ENCODE data around the gene VEGFB. TPM values are rescaled to one million over a fixed set of nuclear protein-coding genes. Genes with fewer than 3 reads are reported as not detected.

The VEGFB gene
- total RNA-seq, 2 experiments from 2014 or later, result 81.5 to 87.8 TPM

DNA sequence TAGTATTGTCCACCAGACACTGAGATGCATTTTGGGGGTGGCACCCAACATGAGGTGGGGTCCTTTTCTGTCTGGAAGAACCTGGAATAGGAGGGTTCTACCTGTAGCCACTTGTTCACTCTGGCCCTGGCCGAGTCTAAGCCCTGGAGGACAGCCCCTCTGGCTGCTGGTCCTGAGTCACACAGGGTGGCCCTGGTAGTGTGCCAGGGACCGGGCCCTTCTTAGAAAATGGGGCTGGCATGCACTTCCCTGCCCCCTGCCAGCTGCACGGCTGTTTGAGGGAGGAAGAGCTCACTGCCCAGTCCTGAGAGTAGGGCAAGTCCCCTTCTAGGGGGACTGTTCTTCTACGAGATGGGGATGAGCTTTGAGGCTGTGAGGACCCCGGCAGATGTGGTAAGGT is 19.1 kb downstream of the VEGFB start:
- POLR2A ChIA-PET, result interaction anchor here (0.7 kb wide), 1 partner anchor 15 kb away, joined by 3 read pairs; no protein-coding TSS in a partner anchor
- Mint-ChIP-seq H3K4me1 (ENCODE audit: low read depth) (peaks cover 33% of the 10 kb centered on the region), H3K4me3 (peak overlapping the region; percentile 18), H3K27me3 (ENCODE audit: low read depth) (no peaks in the 10 kb centered on the region), H3K9me3 (ENCODE audit: insufficient read depth) (no peaks in the 10 kb centered on the region), H3K27ac (no peak overlapping the region), H3K36me3 (ENCODE audit: low read depth) (peaks cover 7% of the 10 kb centered on the region)
- DNase-seq, result no peak
- ATAC-seq, result no peak
- CTCF ChIA-PET, result interaction anchor here (1.5 to 1.9 kb wide), 2 partner anchors 9 to 29 kb away, joined by 3 to 4 read pairs; no protein-coding TSS in a partner anchor

- Mint-ChIP-seq H3K36me3 (ENCODE audit: low read depth) (peaks cover 8% of the 10 kb centered on the region), H3K27me3 (ENCODE audit: low read depth) (no peaks in the 10 kb centered on the region), H3K4me3 (no peak overlapping the region), H3K9me3 (ENCODE audit: insufficient read depth) (no peaks in the 10 kb centered on the region), H3K4me1 (ENCODE audit: low read depth) (peaks cover 36% of the 10 kb centered on the region), H3K27ac (no peak overlapping the region)
- ChIA-PET POLR2A (interaction anchor here (0.7 to 1.2 kb wide), 2 partner anchors 15 kb away, joined by 3 to 5 read pairs; no protein-coding TSS in a partner anchor), CTCF (interaction anchor here (1.5 to 1.9 kb wide), 2 partner anchors 10 to 28 kb away, joined by 3 to 4 read pairs; no protein-coding TSS in a partner anchor)
- no peak for DNase-seq
- no peak for ATAC-seq
Observed at GRCh38 chr11:64254326-64254725, 19.9 kb downstream of the VEGFB start.

GRCh38 chr11:64255135-64256128 is 21.0 kb downstream of the VEGFB start:
- Mint-ChIP-seq H3K36me3 (ENCODE audit: low read depth) (peaks cover 15% of the 10 kb centered on the region), H3K27me3 (ENCODE audit: low read depth) (no peaks in the 10 kb centered on the region), H3K27ac (no peak overlapping the region), H3K4me3 (no peak overlapping the region), H3K9me3 (ENCODE audit: insufficient read depth) (no peaks in the 10 kb centered on the region), H3K4me1 (ENCODE audit: low read depth) (peaks cover 35% of the 10 kb centered on the region)
- no peak for ATAC-seq
- DNase-seq, result no peak
- CTCF ChIA-PET, result interaction anchor here (0.6 to 1.9 kb wide), 4 partner anchors 9 to 27 kb away, joined by 3 to 4 read pairs (median 4); partner anchors contain the start of gene PPP1R14B
- POLR2A ChIA-PET, result interaction anchor here (0.7 to 1.2 kb wide), 3 partner anchors 14 to 29 kb away, joined by 3 to 5 read pairs (median 3); partner anchors contain the start of genes NUDT22 and TRPT1

DNA sequence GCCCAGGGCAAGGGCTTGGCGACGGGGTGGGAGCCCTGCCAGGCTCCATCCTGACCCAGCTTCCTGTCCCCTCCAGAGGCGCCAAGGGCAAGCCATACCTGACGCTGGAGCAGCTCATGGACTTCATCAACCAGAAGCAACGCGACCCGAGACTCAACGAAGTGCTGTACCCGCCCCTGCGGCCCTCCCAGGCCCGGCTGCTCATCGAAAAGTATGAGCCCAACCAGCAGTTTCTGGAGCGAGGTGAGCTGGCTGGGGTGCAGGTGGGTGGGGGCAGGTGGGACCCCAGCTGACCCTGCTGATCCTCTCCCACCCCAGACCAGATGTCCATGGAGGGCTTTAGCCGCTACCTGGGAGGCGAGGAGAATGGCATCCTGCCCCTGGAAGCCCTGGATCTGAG is 21.9 kb downstream of the VEGFB start:
- peaks cover 28% of the 10 kb centered on the region for H3K4me1 Mint-ChIP-seq (ENCODE audit: low read depth)
- no peak for DNase-seq
- no peak for ATAC-seq
- no peak overlapping the region for H3K4me3 Mint-ChIP-seq
- POLR2A ChIA-PET, result interaction anchor here (0.7 to 1.0 kb wide), 2 partner anchors 13 to 30 kb away, joined by 3 to 4 read pairs; partner anchors contain the start of genes NUDT22 and TRPT1
- CTCF ChIA-PET, result interaction anchor here (1.3 kb wide), 1 partner anchor 13 kb away, joined by 4 read pairs; no protein-coding TSS in a partner anchor
- H3K27ac Mint-ChIP-seq, result no peak overlapping the region
- H3K36me3 Mint-ChIP-seq (ENCODE audit: low read depth), result peaks cover 15% of the 10 kb centered on the region
- H3K27me3 Mint-ChIP-seq (ENCODE audit: low read depth), result no peaks in the 10 kb centered on the region
- H3K9me3 Mint-ChIP-seq (ENCODE audit: insufficient read depth), result no peaks in the 10 kb centered on the region

DNA sequence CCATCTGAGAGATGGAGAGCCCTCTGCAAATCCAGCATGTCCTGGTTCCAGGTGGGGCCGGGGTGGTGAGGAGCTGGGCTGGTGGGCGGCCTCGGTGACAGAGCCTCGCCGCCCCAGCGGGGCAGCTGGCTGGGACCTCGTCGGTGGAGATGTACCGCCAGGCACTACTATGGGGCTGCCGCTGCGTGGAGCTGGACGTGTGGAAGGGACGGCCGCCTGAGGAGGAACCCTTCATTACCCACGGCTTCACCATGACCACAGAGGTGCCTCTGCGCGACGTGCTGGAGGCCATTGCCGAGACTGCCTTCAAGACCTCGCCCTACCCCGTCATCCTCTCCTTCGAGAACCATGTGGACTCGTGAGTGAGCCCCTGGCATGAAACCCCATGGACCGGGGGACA is 24.0 kb downstream of the VEGFB start:
- Mint-ChIP-seq H3K4me1 (ENCODE audit: low read depth) (peaks cover 15% of the 10 kb centered on the region), H3K9me3 (ENCODE audit: insufficient read depth) (no peaks in the 10 kb centered on the region), H3K4me3 (no peak overlapping the region), H3K36me3 (ENCODE audit: low read depth) (peaks cover 21% of the 10 kb centered on the region), H3K27ac (no peak overlapping the region), H3K27me3 (ENCODE audit: low read depth) (no peaks in the 10 kb centered on the region)
- ATAC-seq, result no peak
- ChIA-PET CTCF (interaction anchor here (1.2 kb wide), 1 partner anchor 12 kb away, joined by 4 read pairs; no protein-coding TSS in a partner anchor), POLR2A (interaction anchor here (0.6 to 1.5 kb wide), 3 partner anchors 11 to 34 kb away, joined by 3 to 8 read pairs (median 3); no protein-coding TSS in a partner anchor)
- DNase-seq, result no peak

DNA sequence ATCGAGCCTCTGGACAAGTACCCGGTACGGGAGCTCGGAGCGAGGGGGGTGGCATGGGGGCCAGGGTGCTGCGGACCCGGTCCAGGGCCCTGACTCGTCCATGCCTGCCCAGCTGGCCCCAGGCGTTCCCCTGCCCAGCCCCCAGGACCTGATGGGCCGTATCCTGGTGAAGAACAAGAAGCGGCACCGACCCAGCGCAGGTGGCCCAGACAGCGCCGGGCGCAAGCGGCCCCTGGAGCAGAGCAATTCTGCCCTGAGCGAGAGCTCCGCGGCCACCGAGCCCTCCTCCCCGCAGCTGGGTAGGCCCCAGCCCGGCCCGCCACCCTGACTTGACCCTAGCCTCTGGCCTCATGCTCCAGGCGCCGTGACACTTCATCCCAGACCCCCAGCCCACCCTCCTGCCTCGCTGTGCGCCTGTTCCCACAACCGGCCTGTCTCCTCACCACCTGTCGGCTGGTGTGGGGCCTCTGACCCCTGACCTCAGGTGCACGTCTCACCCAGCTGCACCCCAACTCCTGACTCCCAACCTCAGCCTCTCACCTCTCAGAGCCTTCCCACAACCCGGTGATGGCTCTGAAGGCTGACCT is 24.7 kb downstream of the VEGFB start:
- peaks cover 21% of the 10 kb centered on the region for H3K36me3 Mint-ChIP-seq (ENCODE audit: low read depth)
- ATAC-seq, result no peak
- peaks cover 8% of the 10 kb centered on the region for H3K4me1 Mint-ChIP-seq (ENCODE audit: low read depth)
- no peaks in the 10 kb centered on the region for H3K9me3 Mint-ChIP-seq (ENCODE audit: insufficient read depth)
- ChIA-PET CTCF (no interaction called here), POLR2A (interaction anchor here (1.2 to 1.5 kb wide), 2 partner anchors 10 to 14 kb away, joined by 4 to 8 read pairs; no protein-coding TSS in a partner anchor)
- H3K4me3 Mint-ChIP-seq, result no peak overlapping the region
- no peaks in the 10 kb centered on the region for H3K27me3 Mint-ChIP-seq (ENCODE audit: low read depth)
- H3K27ac Mint-ChIP-seq, result no peak overlapping the region
- DNase-seq, result no peak

DNA sequence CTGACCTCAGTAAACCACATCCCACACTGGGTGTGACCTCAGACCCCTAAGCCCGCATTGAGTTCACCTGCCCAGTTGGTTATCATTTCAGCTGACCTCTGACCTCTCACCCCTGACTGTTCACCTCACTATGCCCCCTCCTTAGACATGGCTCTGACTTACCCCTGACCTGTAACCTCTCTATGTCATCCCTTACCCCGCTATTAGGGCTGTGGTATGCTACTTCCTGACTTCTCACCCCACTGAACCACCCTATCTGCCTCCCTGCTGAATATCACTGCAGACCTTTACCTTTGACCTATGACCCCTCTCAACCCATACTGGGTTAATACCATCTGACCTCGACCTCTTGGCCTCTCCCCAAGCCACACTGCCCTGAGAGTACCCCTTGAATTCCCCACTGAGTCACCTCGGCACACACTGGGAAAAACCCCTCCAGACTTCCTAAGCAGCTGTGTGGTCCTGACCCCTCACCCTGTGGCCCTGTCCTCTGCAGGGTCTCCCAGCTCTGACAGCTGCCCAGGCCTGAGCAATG is 25.2 kb downstream of the VEGFB start:
- Mint-ChIP-seq H3K9me3 (ENCODE audit: insufficient read depth) (no peaks in the 10 kb centered on the region), H3K4me1 (ENCODE audit: low read depth) (peaks cover 7% of the 10 kb centered on the region), H3K27me3 (ENCODE audit: low read depth) (no peaks in the 10 kb centered on the region), H3K27ac (no peak overlapping the region), H3K36me3 (ENCODE audit: low read depth) (peaks cover 23% of the 10 kb centered on the region), H3K4me3 (no peak overlapping the region)
- CTCF ChIA-PET, result no interaction called here
- POLR2A ChIA-PET, result interaction anchor here (1.2 to 1.5 kb wide), 2 partner anchors 9 to 15 kb away, joined by 4 to 8 read pairs; no protein-coding TSS in a partner anchor
- ATAC-seq, result no peak
- DNase-seq, result no peak

DNA sequence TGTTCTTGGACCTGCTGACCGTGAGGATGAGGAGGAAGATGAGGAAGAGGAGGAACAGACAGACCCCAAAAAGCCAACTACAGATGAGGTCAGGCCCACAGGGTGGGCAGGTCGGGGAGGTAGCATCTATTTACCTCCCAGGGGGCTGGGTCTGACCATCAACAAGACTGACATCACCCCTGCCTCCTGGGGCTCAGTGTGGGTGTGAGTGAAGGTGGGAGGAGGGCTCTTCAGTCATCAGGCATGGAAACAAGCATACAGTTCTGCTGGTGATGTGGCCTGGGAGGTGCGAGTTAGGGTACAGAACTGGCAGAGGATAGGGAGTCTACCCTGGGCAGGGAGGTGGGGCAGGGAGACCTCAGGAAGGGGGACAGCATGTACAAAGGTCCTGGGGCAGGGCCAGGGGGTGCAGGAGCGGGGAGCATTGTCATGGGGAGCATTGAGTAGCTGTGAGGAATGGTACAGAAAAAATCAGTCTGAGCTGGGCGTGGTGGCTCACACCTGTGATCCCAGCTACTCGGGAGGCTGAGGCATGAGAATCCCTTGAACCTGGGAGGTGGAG is 25.8 kb downstream of the VEGFB start:
- ATAC-seq (no peak), DNase-seq (no peak)
- ChIA-PET POLR2A (no interaction called here), CTCF (no interaction called here)
- Mint-ChIP-seq H3K36me3 (ENCODE audit: low read depth) (peaks cover 23% of the 10 kb centered on the region), H3K4me1 (ENCODE audit: low read depth) (peaks cover 7% of the 10 kb centered on the region), H3K27ac (no peak overlapping the region), H3K4me3 (no peak overlapping the region), H3K9me3 (ENCODE audit: insufficient read depth) (no peaks in the 10 kb centered on the region), H3K27me3 (ENCODE audit: low read depth) (no peaks in the 10 kb centered on the region)

DNA sequence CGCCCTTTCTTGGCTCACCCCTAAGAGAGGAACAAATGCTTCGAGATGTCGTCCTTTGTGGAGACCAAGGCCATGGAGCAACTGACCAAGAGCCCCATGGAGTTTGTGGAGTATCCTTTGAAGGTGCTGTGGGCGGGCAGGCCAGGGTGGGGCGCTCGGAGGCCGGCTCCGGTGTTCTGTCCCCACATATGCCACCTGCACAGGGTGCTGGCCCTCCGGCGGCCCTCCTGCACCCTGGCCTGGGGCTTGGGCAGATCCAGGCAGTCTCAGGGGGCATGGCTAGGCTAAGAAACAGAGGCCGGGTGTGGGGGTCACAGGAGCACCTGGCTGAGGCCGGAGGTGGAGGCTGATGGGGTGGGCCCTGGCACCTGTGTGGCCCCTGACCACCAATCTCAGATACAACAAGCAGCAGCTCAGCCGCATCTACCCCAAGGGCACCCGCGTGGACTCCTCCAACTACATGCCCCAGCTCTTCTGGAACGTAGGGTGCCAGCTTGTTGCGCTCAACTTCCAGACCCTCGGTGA is 27.2 kb downstream of the VEGFB start:
- Mint-ChIP-seq H3K27ac (no peak overlapping the region), H3K36me3 (ENCODE audit: low read depth) (peaks cover 20% of the 10 kb centered on the region), H3K4me1 (ENCODE audit: low read depth) (peaks cover 7% of the 10 kb centered on the region), H3K27me3 (ENCODE audit: low read depth) (no peaks in the 10 kb centered on the region), H3K9me3 (ENCODE audit: insufficient read depth) (no peaks in the 10 kb centered on the region), H3K4me3 (no peak overlapping the region)
- no peak for DNase-seq
- ATAC-seq, result no peak
- ChIA-PET CTCF (interaction anchor here (0.7 to 2.5 kb wide), 3 partner anchors 10 to 583 kb away, joined by 3 to 10 read pairs (median 3); partner anchors contain the start of genes PLCB3 and PPP1R14B), POLR2A (interaction anchor here (0.8 to 1.5 kb wide), 3 partner anchors 10 to 38 kb away, joined by 3 read pairs; partner anchors contain the start of gene PPP1R14B)

- POLR2A ChIA-PET, result interaction anchor here (0.7 to 1.3 kb wide), 2 partner anchors 56 to 76 kb away, joined by 3 to 4 read pairs; partner anchors contain the start of gene FERMT3
Observed at GRCh38 chr11:64262271-64263002, 28.1 kb downstream of the VEGFB start.

More at GRCh38 chr11:64262271-64263002, 28.1 kb downstream of the VEGFB start:
- H3K27ac Mint-ChIP-seq, result no peak overlapping the region
- DNase-seq, result no peak
- no peak overlapping the region for H3K4me3 Mint-ChIP-seq
- CTCF ChIA-PET, result interaction anchor here (0.8 to 2.5 kb wide), 2 partner anchors 11 to 16 kb away, joined by 3 to 10 read pairs; partner anchors contain the start of genes PLCB3 and PPP1R14B
- peaks cover 9% of the 10 kb centered on the region for H3K4me1 Mint-ChIP-seq (ENCODE audit: low read depth)
- ATAC-seq, result no peak
- H3K27me3 Mint-ChIP-seq (ENCODE audit: low read depth), result no peaks in the 10 kb centered on the region
- peaks cover 19% of the 10 kb centered on the region for H3K36me3 Mint-ChIP-seq (ENCODE audit: low read depth)
- no peaks in the 10 kb centered on the region for H3K9me3 Mint-ChIP-seq (ENCODE audit: insufficient read depth)
